HG03175 (cell line): Measurements from ENCODE around the gene CACNA1I.

Experiments
- ATAC-seq: cut with Tn5 transposase; IDR thresholded peaks from one replicate; pipeline ENCODE4 v1.9.1; 2021; ENCODE audit warnings: mild to moderate bottlenecking, moderate library complexity; ENCODE audit not compliant: unreplicated experiment

CACNA1I gene

GRCh38 chr22:39621826-39622225 lies 51.3 kb downstream of the CACNA1I start:
- ATAC-seq = no peak

GRCh38 chr22:39622881-39623367 lies 52.4 kb downstream of the CACNA1I start:
- no peak for ATAC-seq

- ATAC-seq = no peak
These were observed 53.3 kb downstream of the CACNA1I start for GRCh38 chr22:39623603-39624500.

GRCh38 chr22:39624501-39624821 lies 53.9 kb downstream of the CACNA1I start:
- ATAC-seq = no peak

GRCh38 chr22:39625569-39626537 lies 55.3 kb downstream of the CACNA1I start:
- no peak for ATAC-seq

GRCh38 chr22:39627208-39627607 lies 56.7 kb downstream of the CACNA1I start:
- no peak for ATAC-seq

- ATAC-seq = no peak
These were observed 57.5 kb downstream of the CACNA1I start for GRCh38 chr22:39627865-39628562.

- no peak for ATAC-seq
These were observed 58.1 kb downstream of the CACNA1I start for GRCh38 chr22:39628563-39629080.

GRCh38 chr22:39629851-39630250 lies 59.3 kb downstream of the CACNA1I start:
- no peak for ATAC-seq

- no peak for ATAC-seq
These were observed 60.2 kb downstream of the CACNA1I start for GRCh38 chr22:39630721-39631120.

GRCh38 chr22:39631381-39632286 lies 61.1 kb downstream of the CACNA1I start:
- ATAC-seq = no peak

GRCh38 chr22:39634530-39635405 lies 64.2 kb downstream of the CACNA1I start:
- ATAC-seq = no peak

GRCh38 chr22:39635719-39636118 lies 65.2 kb downstream of the CACNA1I start:
- no peak for ATAC-seq

GRCh38 chr22:39638958-39639357 lies 68.4 kb downstream of the CACNA1I start:
- no peak for ATAC-seq

GRCh38 chr22:39641660-39642310 lies 71.2 kb downstream of the CACNA1I start:
- no peak for ATAC-seq

GRCh38 chr22:39643311-39644083 lies 72.9 kb downstream of the CACNA1I start:
- no peak for ATAC-seq

GRCh38 chr22:39645532-39645931 lies 75.0 kb downstream of the CACNA1I start:
- ATAC-seq = no peak
